Loucy (cell line): ENCODE data around the gene CAPS.

Experiments
- EZH2phosphoT487 ChIP-seq: fragments of 200-600 bp; IDR thresholded peaks from 2 replicates; pipeline ENCODE4 v1.6.1; 2018; ENCODE audit warnings: antibody characterized with exemption, mild to moderate bottlenecking, moderate library complexity, borderline replicate concordance
- TF ChIP-seq, protein P1 (sequence below): fragments of 200-600 bp; sonication (generic); conservative IDR thresholded peaks from 2 replicates; pipeline ENCODE4 v1.5.1; 2014; ENCODE audit warnings: mild to moderate bottlenecking, antibody characterized with exemption, low read length

DNA sequence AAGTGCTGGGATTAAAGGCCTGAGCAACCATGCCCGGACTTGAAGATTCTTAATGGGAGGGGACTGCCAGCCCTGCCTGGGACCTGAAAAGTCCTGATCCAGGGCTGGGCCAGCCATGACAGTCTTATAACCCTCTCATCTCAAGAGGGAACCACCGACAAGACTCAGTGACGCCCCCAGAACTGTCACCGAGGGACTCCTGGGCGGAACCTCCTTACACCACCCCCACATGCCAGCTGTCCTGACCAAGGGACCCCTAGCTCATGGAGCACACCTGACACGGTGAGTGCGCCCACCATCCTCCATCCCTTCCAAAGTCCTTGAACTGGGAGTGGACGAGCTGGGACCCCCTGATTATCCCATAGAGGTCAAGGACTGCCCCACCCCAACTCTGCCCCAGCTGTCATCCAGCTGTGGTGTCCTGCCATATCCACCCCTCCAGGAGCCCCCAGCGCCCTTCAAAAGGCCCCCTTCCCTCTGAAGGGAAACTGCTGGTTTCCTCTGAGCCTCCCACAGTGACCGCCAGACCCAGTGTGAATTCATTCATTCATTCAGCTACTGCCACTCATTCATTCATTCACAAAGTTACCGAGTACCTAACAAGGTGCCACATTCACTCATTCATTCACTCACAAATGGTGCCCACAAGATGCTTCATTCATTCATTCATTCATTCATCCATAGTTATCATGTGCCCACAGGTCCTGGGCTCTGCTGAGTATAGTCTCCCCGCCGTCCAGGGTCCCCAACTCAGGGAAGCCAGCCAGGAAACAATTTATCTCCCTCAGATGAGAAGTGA lies 14.1 kb upstream of the CAPS start:
- TF ChIP-seq EZH2phosphoT487 = no peak
- TF ChIP-seq, protein P1, sequence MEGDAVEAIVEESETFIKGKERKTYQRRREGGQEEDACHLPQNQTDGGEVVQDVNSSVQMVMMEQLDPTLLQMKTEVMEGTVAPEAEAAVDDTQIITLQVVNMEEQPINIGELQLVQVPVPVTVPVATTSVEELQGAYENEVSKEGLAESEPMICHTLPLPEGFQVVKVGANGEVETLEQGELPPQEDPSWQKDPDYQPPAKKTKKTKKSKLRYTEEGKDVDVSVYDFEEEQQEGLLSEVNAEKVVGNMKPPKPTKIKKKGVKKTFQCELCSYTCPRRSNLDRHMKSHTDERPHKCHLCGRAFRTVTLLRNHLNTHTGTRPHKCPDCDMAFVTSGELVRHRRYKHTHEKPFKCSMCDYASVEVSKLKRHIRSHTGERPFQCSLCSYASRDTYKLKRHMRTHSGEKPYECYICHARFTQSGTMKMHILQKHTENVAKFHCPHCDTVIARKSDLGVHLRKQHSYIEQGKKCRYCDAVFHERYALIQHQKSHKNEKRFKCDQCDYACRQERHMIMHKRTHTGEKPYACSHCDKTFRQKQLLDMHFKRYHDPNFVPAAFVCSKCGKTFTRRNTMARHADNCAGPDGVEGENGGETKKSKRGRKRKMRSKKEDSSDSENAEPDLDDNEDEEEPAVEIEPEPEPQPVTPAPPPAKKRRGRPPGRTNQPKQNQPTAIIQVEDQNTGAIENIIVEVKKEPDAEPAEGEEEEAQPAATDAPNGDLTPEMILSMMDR = no peak
